ENCODE measurements around the gene GOLGA8G.
"Not testable (repeated sequence)": the region's sequence is repeated elsewhere in the genome, so short reads cannot be mapped to it uniquely, and the experiment has no call there.

GRCh38 chr15:28481340-28481739 lies 51.4 kb downstream of the GOLGA8G start:
- not testable (repeated sequence) for TF ChIP-seq CTCF (IDR thresholded peaks at IDR 0.05; ENCODE audit: low read depth, low read length); POLR2A (IDR thresholded peaks at IDR 0.05; ENCODE audit: extremely low read depth, insufficient read length); MYC (IDR thresholded peaks at IDR 0.05; ENCODE audit: low read depth, low read length); MAX (IDR thresholded peaks at IDR 0.05; ENCODE audit: low read depth, low read length)
